ENCODE results near the gene CAV2.

Gene CAV2

DNA sequence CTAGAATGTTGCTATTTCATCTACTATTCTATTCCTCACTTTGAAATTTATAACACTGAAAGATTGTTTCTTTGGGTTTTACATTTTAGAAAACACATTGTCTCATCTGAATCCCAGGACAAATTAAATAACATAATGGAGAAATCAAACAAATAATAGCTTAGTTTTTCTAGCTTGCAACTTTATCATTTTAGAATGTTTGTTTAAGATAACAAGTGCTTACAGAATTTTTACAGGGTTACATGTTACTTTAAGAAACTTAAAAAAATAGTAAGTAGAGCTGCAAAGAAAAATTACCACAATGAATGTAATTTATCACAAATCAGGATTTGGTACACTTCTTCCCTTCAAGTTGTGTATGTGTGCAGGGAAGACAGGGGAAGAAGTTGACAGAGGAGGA lies 11.3 kb downstream of the CAV2 start:
- H3F3A ChIP-seq (ENCODE audit: insufficient read depth), result no peaks in the 10 kb centered on the region
- TF ChIP-seq EZH2phosphoT487 (conservative IDR thresholded peaks at IDR 0.05; ENCODE audit: low read length), result no peak
- TF ChIP-seq, protein P1, sequence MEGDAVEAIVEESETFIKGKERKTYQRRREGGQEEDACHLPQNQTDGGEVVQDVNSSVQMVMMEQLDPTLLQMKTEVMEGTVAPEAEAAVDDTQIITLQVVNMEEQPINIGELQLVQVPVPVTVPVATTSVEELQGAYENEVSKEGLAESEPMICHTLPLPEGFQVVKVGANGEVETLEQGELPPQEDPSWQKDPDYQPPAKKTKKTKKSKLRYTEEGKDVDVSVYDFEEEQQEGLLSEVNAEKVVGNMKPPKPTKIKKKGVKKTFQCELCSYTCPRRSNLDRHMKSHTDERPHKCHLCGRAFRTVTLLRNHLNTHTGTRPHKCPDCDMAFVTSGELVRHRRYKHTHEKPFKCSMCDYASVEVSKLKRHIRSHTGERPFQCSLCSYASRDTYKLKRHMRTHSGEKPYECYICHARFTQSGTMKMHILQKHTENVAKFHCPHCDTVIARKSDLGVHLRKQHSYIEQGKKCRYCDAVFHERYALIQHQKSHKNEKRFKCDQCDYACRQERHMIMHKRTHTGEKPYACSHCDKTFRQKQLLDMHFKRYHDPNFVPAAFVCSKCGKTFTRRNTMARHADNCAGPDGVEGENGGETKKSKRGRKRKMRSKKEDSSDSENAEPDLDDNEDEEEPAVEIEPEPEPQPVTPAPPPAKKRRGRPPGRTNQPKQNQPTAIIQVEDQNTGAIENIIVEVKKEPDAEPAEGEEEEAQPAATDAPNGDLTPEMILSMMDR (IDR thresholded peaks at IDR 0.05; ENCODE audit: insufficient read depth, low read length, poor library complexity, severe bottlenecking), result no peak
- H3K4me3 ChIP-seq (ENCODE audit: insufficient read depth, low read length, poor library complexity, severe bottlenecking), result no peak overlapping the region
- no peaks in the 10 kb centered on the region for H3K9me3 ChIP-seq (ENCODE audit: insufficient read depth, low read length)
- H3K9me2 ChIP-seq (replicated peaks; ENCODE audit: insufficient read depth, low read length), result no peaks in the 10 kb centered on the region
- no peak overlapping the region for H2AFZ ChIP-seq (ENCODE audit: low read depth, low read length, severe bottlenecking)
- H3K27ac ChIP-seq (ENCODE audit: low read depth, low read length), result no peak overlapping the region
- no peaks in the 10 kb centered on the region for H3K27me3 ChIP-seq (ENCODE audit: low read length)
- H3K36me3 ChIP-seq (ENCODE audit: low read length), result no peaks in the 10 kb centered on the region
- H3K4me2 ChIP-seq (ENCODE audit: low read depth, low read length, poor library complexity, severe bottlenecking), result no peak overlapping the region
- H4K20me1 ChIP-seq (ENCODE audit: low read depth, low read length), result no peaks in the 10 kb centered on the region
- no peaks in the 10 kb centered on the region for H3K79me2 ChIP-seq (ENCODE audit: insufficient read depth, low read length)
- no peak overlapping the region for H3K9ac ChIP-seq (ENCODE audit: low read length)

DNA sequence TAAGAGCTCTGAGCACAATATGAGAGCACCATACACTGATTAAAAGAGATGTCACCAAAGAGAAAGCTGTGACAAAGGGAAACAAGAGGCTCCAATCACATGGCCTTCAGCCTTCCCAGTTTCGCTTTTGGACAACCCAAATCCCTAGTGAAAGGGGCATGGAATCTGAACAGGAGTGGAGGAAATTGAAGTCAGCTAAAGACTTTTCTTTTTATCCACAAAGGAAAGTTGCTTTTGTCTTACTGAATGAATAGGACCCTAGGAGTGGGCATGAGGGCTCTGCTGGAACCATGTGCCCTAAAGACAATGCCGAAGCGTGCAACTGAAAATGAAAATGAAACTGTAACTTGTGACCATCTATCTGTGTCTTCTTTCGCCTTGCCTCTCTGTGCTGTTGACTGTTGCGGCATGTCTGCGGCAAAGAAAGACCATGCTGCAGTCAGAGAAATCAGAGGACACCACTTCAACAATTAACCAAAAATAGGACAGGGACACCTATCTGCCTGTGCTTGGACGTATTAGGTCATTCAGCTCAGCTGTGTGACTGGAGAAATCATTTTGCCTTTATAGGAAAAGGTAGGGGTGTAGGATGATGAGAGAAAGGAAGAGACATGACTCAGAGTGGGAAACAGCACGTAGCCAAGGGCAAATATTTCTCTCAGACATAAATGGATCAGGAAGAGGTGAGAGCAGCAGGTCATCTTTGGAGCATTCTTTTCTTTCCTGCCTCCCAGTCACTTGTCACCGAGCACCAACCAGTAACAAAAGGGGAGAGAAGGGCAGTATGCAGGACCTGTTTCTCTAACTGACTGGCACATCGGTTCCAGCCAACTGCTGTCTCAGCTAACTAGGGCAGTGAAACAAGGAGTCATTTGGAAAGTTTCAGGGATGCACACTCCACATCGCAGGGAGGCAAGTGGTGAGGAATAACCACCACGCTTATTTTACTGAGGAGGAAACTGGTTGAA lies 12.3 kb downstream of the CAV2 start:
- no peaks in the 10 kb centered on the region for H3K27me3 ChIP-seq (ENCODE audit: low read length)
- no peaks in the 10 kb centered on the region for H4K20me1 ChIP-seq (ENCODE audit: low read depth, low read length)
- H3F3A ChIP-seq (ENCODE audit: insufficient read depth), result no peaks in the 10 kb centered on the region
- H3K9me2 ChIP-seq (replicated peaks; ENCODE audit: insufficient read depth, low read length), result no peaks in the 10 kb centered on the region
- peak overlapping the region; percentile 52 for H3K4me2 ChIP-seq (ENCODE audit: low read depth, low read length, poor library complexity, severe bottlenecking)
- H3K79me2 ChIP-seq (ENCODE audit: insufficient read depth, low read length), result no peaks in the 10 kb centered on the region
- H3K4me3 ChIP-seq (ENCODE audit: insufficient read depth, low read length, poor library complexity, severe bottlenecking), result peak overlapping the region; percentile 23
- TF ChIP-seq EZH2phosphoT487 (conservative IDR thresholded peaks at IDR 0.05; ENCODE audit: low read length), result no peak
- TF ChIP-seq, protein P1 (IDR thresholded peaks at IDR 0.05; ENCODE audit: insufficient read depth, low read length, poor library complexity, severe bottlenecking), result no peak
- peak overlapping the region; percentile 32 for H2AFZ ChIP-seq (ENCODE audit: low read depth, low read length, severe bottlenecking)
- no peaks in the 10 kb centered on the region for H3K36me3 ChIP-seq (ENCODE audit: low read length)
- H3K9ac ChIP-seq (ENCODE audit: low read length), result no peak overlapping the region
- H3K9me3 ChIP-seq (ENCODE audit: insufficient read depth, low read length), result no peaks in the 10 kb centered on the region
- H3K27ac ChIP-seq (ENCODE audit: low read depth, low read length), result no peak overlapping the region

DNA sequence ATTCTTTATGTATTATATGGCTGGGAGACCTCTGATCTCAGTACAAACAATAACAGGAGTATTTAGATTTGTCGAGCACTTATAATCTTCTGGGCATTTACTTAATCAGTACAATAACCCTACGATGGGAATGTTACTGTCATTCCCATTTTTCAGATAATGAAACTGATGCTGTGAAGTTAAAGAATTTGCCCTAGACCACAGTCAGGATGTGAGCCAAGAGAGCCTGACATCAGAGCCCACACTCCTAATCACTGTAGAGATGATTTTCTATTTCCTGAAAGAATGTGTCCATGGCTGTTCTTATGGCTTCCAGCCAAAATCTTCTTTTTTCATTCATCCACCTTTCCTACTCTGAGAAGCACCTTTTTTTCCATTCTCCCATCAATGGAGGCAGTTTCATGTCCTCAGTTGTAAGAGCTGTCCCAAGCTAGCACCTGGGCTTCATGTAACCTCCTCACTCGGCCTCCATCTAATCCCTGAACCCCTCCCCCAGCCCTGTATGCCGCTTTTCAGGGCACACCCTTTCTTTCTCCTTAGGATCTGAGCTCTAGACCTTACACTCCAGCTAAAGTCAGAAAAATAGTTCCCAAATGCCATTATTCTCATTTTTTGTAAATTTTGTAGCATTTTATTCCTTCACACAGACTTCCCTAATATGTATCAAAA lies 13.1 kb downstream of the CAV2 start:
- Histone ChIP-seq H4K20me1 (ENCODE audit: low read depth, low read length) (no peaks in the 10 kb centered on the region), H3K79me2 (ENCODE audit: insufficient read depth, low read length) (no peaks in the 10 kb centered on the region), H3F3A (ENCODE audit: insufficient read depth) (no peaks in the 10 kb centered on the region), H3K9me2 (replicated peaks; ENCODE audit: insufficient read depth, low read length) (no peaks in the 10 kb centered on the region), H3K4me2 (ENCODE audit: low read depth, low read length, poor library complexity, severe bottlenecking) (peak overlapping the region; percentile 52), H3K9ac (ENCODE audit: low read length) (no peak overlapping the region), H3K27ac (ENCODE audit: low read depth, low read length) (no peak overlapping the region), H2AFZ (ENCODE audit: low read depth, low read length, severe bottlenecking) (no peak overlapping the region), H3K27me3 (ENCODE audit: low read length) (no peaks in the 10 kb centered on the region), H3K9me3 (ENCODE audit: insufficient read depth, low read length) (no peaks in the 10 kb centered on the region), H3K4me3 (ENCODE audit: insufficient read depth, low read length, poor library complexity, severe bottlenecking) (no peak overlapping the region), H3K36me3 (ENCODE audit: low read length) (no peaks in the 10 kb centered on the region)
- no peak for TF ChIP-seq EZH2phosphoT487 (conservative IDR thresholded peaks at IDR 0.05; ENCODE audit: low read length)
- TF ChIP-seq, protein P1 (IDR thresholded peaks at IDR 0.05; ENCODE audit: insufficient read depth, low read length, poor library complexity, severe bottlenecking), result no peak

Data from SU-DHL-6 (cell line).